HepG2 (cell line): Measurements from ENCODE around the gene NUAK1. TPM values are rescaled to one million over a fixed set of nuclear protein-coding genes. Genes with fewer than 3 reads are reported as not detected.

Experiments
- ATAC-seq: fragments of 200-7000 bp; cut with Tn5 transposase; 3 replicates; pipeline ENCODE4 v1.9.1; 2020; ENCODE audit warnings: mild to moderate bottlenecking, moderate library complexity
- BruUV-seq: library from RNA; stranded (reverse); fragments of 400-500 nt; replicated peaks from 2 replicates; lab custom pipeline; 2021; lab: Mats Ljungman, UMichigan
- CTCF ChIA-PET: fragments of 300-600 bp; formaldehyde crosslinking; extraction: SDS; loops from one replicate; lab custom pipeline; 2021; ENCODE audit warnings: low total read pairs, inconsistent platforms, low intra/inter-chr PET ratio; lab: Yijun Ruan, JAX
- POLR2A ChIA-PET: fragments of 350-600 bp; sonication (Branson Sonifier 250); formaldehyde crosslinking; loops from one replicate; lab custom pipeline; 2020; ENCODE audit warnings: antibody characterized with exemption, inconsistent platforms; lab: Yijun Ruan, JAX
- DNase-seq: peaks from one replicate; pipeline ENCODE4 v3.0.0-alpha.2; 2015; ENCODE audit warnings: low spot score
- FAIRE-seq: peaks from 3 replicates; lab custom pipeline; 2011; peaks lifted over from hg19 to GRCh38; lab: Jason Lieb, UNC
- H2AFZ ChIP-seq: one replicate; pipeline ENCODE4 v1.6.1; 2011; ENCODE audit warnings: low read length, inconsistent platforms
- H3K27ac ChIP-seq: fragments of 300-600 bp; 3 replicates; pipeline ENCODE4 v1.8.0; 2011; ENCODE audit warnings: mixed run types, mild to moderate bottlenecking, mixed read lengths, low read length, inconsistent platforms; ENCODE audit not compliant: insufficient read depth; ENCODE audit errors: extremely low read length
- H3K27me3 ChIP-seq, 2 experiments: fragments of 200-600 bp in 1 of 2; 2 replicates in 1 of 2; 3 replicates in 1 of 2; pipeline versions ENCODE4 v1.6.0 to v1.8.0; 2011; ENCODE audit warnings: low read length in 2 of 2, mild to moderate bottlenecking in 2 of 2, moderate library complexity in 2 of 2, inconsistent platforms in 1 of 2; ENCODE audit not compliant: insufficient read depth in 2 of 2, control insufficient read depth in 1 of 2
- H3K36me3 ChIP-seq, 2 experiments: fragments of 200-600 bp in 1 of 2; replicated peaks in 1 of 2; 2 replicates in 1 of 2; 3 replicates in 1 of 2; pipeline versions ENCODE4 v1.5.1 to v1.8.0; 2011; ENCODE audit warnings: low read length in 2 of 2, inconsistent platforms in 1 of 2; ENCODE audit not compliant: insufficient read depth in 2 of 2, control insufficient read depth in 1 of 2
- H3K4me1 ChIP-seq: 2 replicates; pipeline ENCODE4 v1.5.1; 2012; ENCODE audit warnings: low read length, inconsistent platforms; ENCODE audit not compliant: insufficient read depth
- H3K4me2 ChIP-seq: 2 replicates; pipeline ENCODE4 v1.6.0; 2011; ENCODE audit warnings: low read depth, low read length, inconsistent platforms
- H3K4me3 ChIP-seq, 3 experiments: fragments of 200-600 bp in 1 of 3; sonication (generic), shearing (Covaris generic) in 1 of 3; replicated peaks in 1 of 3; 2 replicates each; pipeline ENCODE4 v1.5.1; 2011 to 2016; ENCODE audit warnings: low read length in 3 of 3, inconsistent platforms in 2 of 3, low read depth in 2 of 3, mild to moderate bottlenecking in 2 of 3, control low read depth in 1 of 3, mixed read lengths in 1 of 3; ENCODE audit not compliant: insufficient read depth in 1 of 3
- H3K79me2 ChIP-seq: one replicate; pipeline ENCODE4 v1.6.1; 2011; ENCODE audit warnings: low read length, inconsistent platforms; ENCODE audit not compliant: insufficient read depth
- H3K9ac ChIP-seq: 2 replicates; pipeline ENCODE4 v1.6.0; 2011; ENCODE audit warnings: mild to moderate bottlenecking, low read depth, low read length, inconsistent platforms; ENCODE audit not compliant: insufficient read depth
- H3K9me3 ChIP-seq: 2 replicates; pipeline ENCODE4 v1.5.1; 2012; ENCODE audit warnings: mild to moderate bottlenecking, low read length
- H4K20me1 ChIP-seq: 2 replicates; pipeline ENCODE4 v1.6.0; 2011; ENCODE audit warnings: inconsistent platforms, mild to moderate bottlenecking, low read length, moderate library complexity; ENCODE audit not compliant: insufficient read depth
- CTCF ChIP-seq: sonication (generic); formaldehyde crosslinking; IDR thresholded peaks from 2 replicates; pipeline ENCODE4 v1.5.0; 2020; ENCODE audit warnings: mild to moderate bottlenecking, missing genetic modification reagents, moderate library complexity
- FOXK2 ChIP-seq: fragments of 450-650 bp; IDR thresholded peaks from 2 replicates; pipeline ENCODE4 v1.6.1; 2016
- GMEB2 ChIP-seq: IDR thresholded peaks from 2 replicates; pipeline ENCODE4 v1.6.1; 2016; ENCODE audit warnings: missing biosample characterization, missing genetic modification reagents, low read depth
- RAD21 ChIP-seq: fragments of 450-650 bp; formaldehyde crosslinking; IDR thresholded peaks from 2 replicates; pipeline ENCODE4 v1.5.0; 2020; ENCODE audit warnings: mild to moderate bottlenecking
- SMC3 ChIP-seq: IDR thresholded peaks from 2 replicates; pipeline ENCODE4 v1.6.1; 2011; ENCODE audit warnings: low read length, improper control_type of control experiment
- SRF ChIP-seq: IDR thresholded peaks from 2 replicates; pipeline ENCODE4 v1.6.1; 2011; ENCODE audit warnings: mild to moderate bottlenecking, low read depth, low read length, moderate library complexity
- STAG1 ChIP-seq: sonication (generic); formaldehyde crosslinking; IDR thresholded peaks from 2 replicates; pipeline ENCODE4 v1.4.0; 2020; ENCODE audit warnings: missing genetic modification reagents
- ZBED4 ChIP-seq: sonication (generic); formaldehyde crosslinking; IDR thresholded peaks from 2 replicates; pipeline ENCODE4 v1.4.0; 2020; ENCODE audit warnings: missing genetic modification reagents, borderline replicate concordance
- ZNF282 ChIP-seq: fragments of 450-650 bp; IDR thresholded peaks from 2 replicates; pipeline ENCODE4 v1.6.1; 2018; ENCODE audit not compliant: partially characterized antibody
- WGBS: methylation state at CpG from one replicate; pipeline ENCODE4 v1.1.6; 2017; ENCODE audit warnings: low lambda C conversion rate; 5-methylcytosine and 5-hydroxymethylcytosine counted together
- in situ Hi-C: cut with HindIII; loops from 2 replicates; pipeline ENCODE4 v1.10.0; 2017; ENCODE audit warnings: low pct_unique_long_range_greater_than_20kb; ENCODE audit not compliant: extremely low pct_ligation_motif_present
- intact Hi-C: fragments of 100-400 bp; cut with micrococcal nuclease; formaldehyde crosslinking; loops from one replicate; pipeline ENCODE4 v1.10.0; 2022; ENCODE audit not compliant: unreplicated experiment
- polyA plus RNA-seq, 8 experiments: library from polyadenylated mRNA; depleted of rRNA in 3 of 8; stranded (reverse) in 7 of 8; unstranded in 1 of 8; fragments of >200 nt; fragmentation: Illumina TruSeq in 4 of 8; extraction: Trizol in 4 of 8; gene quantifications; 2 replicates each; pipeline versions ENCODE4 v1.2.1 to v1.2.3, GENCODE V29; 2011 to 2016; ENCODE audit warnings: low read depth in 4 of 8, missing spikeins in 1 of 8, mixed read lengths in 1 of 8; ENCODE audit not compliant: insufficient read depth in 1 of 8
- total RNA-seq, 5 experiments: library from RNA; depleted of rRNA; stranded (reverse); fragments of >200 nt; fragmentation: Illumina TruSeq; extraction: Trizol; gene quantifications; 2 replicates each; pipeline ENCODE4 v1.2.3, GENCODE V29; 2016; ENCODE audit warnings: low read depth in 1 of 5

The NUAK1 gene
- total and polyA plus RNA-seq, 2 of the 13 experiments (the other 11 are each of a cell fraction or from before 2014, with no cell fraction given): 1.7 to 1.9 TPM

- no peaks in the 10 kb centered on the region for H3K36me3 ChIP-seq
- ChIA-PET CTCF (interaction anchor here (1.6 to 1.9 kb wide), 2 partner anchors 444 to 728 kb away, joined by 8 to 13 read pairs; no protein-coding TSS in a partner anchor), POLR2A (interaction anchor here (1.3 to 2.1 kb wide), 2 partner anchors 10 to 209 kb away, joined by 3 to 12 read pairs; partner anchors contain the start of genes NUAK1 and POLR3B)
- H3K27me3 ChIP-seq: no peaks in the 10 kb centered on the region
- H4K20me1 ChIP-seq: no peaks in the 10 kb centered on the region
- 43% methylated on average over 10 of the region's 10 CpGs for WGBS
- no peak; the same call in 2 of the 3 replicates for ATAC-seq
- no peak overlapping the region for H3K4me2 ChIP-seq
- in situ Hi-C loops: loop anchor here (10.0 kb wide), 1 partner anchor 724 kb away; no protein-coding TSS in a partner anchor
- TF ChIP-seq ZNF282 (no peak), SMC3 (peak; percentile 67; the same call in 1 of the 2 replicates), CTCF (CRISPR knock-in tag) (peak; percentile 65), STAG1 (CRISPR knock-in tag) (peak; percentile 76), SRF (peak; percentile 78; the same call in 1 of the 2 replicates), GMEB2 (CRISPR knock-in tag) (no peak), ZBED4 (CRISPR knock-in tag) (no peak), FOXK2 (no peak), RAD21 (CRISPR knock-in tag) (peak; percentile 41; the same call in 1 of the 2 replicates)
- no peaks in the 10 kb centered on the region for H3K79me2 ChIP-seq
- H3K9me3 ChIP-seq: no peaks in the 10 kb centered on the region
- no TSS peak for BruUV-seq
- intact Hi-C loops: no loop called here
- no peaks in the 10 kb centered on the region for H3K4me1 ChIP-seq
- peak; percentile 51 for FAIRE-seq
- DNase-seq: no peak
- H2AFZ ChIP-seq: no peak overlapping the region
- H3K4me3 ChIP-seq: no peak overlapping the region
- no peak overlapping the region for H3K9ac ChIP-seq
- no peak overlapping the region for H3K27ac ChIP-seq
These were observed 10.5 kb upstream of the NUAK1 start for GRCh38 chr12:106149096-106149784.
